Measurements from ENCODE around the gene DIP2C.

DIP2C gene

GRCh38 chr10:356452-356851, 333.0 kb downstream of the DIP2C start:
- Histone ChIP-seq H3K27me3 (no peaks in the 10 kb centered on the region), H3K4me1 (peaks cover 0 to 4% (median 1%) of the 10 kb centered on the region in 4 donors), H3K36me3 (peaks cover 45 to 96% (median 91%) of the 10 kb centered on the region in 3 donors), H3K27ac (no peak overlapping the region), H3K4me3 (no peak overlapping the region), H3K9me3 (no peaks in the 10 kb centered on the region)
- no peak for DNase-seq
- no peak for TF ChIP-seq CTCF (IDR thresholded peaks at IDR 0.05)
- intact Hi-C loops (cut with DNase I; ENCODE audit: low total_unique reads), result no loop called here

GRCh38 chr10:354901-355617, 334.4 kb downstream of the DIP2C start:
- no peaks in the 10 kb centered on the region for H3K4me1 ChIP-seq
- H3K36me3 ChIP-seq, result peaks cover 54 to 91% (median 87%) of the 10 kb centered on the region in 3 donors
- intact Hi-C loops (cut with DNase I; ENCODE audit: low total_unique reads), result no loop called here

GRCh38 chr10:352476-353235, 336.8 kb downstream of the DIP2C start:
- H3K9me3 ChIP-seq, result no peaks in the 10 kb centered on the region
- peak in 1 of 2 donors; percentile 58 for DNase-seq
- H3K4me1 ChIP-seq, result no peaks in the 10 kb centered on the region
- H3K27ac ChIP-seq, result no peak overlapping the region
- H3K27me3 ChIP-seq, result no peaks in the 10 kb centered on the region
- no peak overlapping the region for H3K4me3 ChIP-seq
- H3K36me3 ChIP-seq, result peaks cover 63 to 92% (median 92%) of the 10 kb centered on the region in 3 donors
- no peak for TF ChIP-seq CTCF (IDR thresholded peaks at IDR 0.05)
- intact Hi-C loops (cut with DNase I; ENCODE audit: low total_unique reads), result no loop called here

More at GRCh38 chr10:354901-355617, 334.4 kb downstream of the DIP2C start:
- H3K27me3 ChIP-seq, result no peaks in the 10 kb centered on the region
- H3K27ac ChIP-seq, result no peak overlapping the region
- DNase-seq, result peak in 1 of 2 donors; percentile 34
- H3K4me3 ChIP-seq, result no peak overlapping the region
- TF ChIP-seq CTCF (IDR thresholded peaks at IDR 0.05), result no peak
- H3K9me3 ChIP-seq, result no peaks in the 10 kb centered on the region

- H3K4me1 ChIP-seq, result no peaks in the 10 kb centered on the region
- DNase-seq, result peak in 1 of 2 donors; percentile 62
- no peak overlapping the region for H3K27ac ChIP-seq
- no peak overlapping the region for H3K4me3 ChIP-seq
- no peaks in the 10 kb centered on the region for H3K27me3 ChIP-seq
- intact Hi-C loops (cut with DNase I; ENCODE audit: low total_unique reads), result no loop called here
- no peaks in the 10 kb centered on the region for H3K9me3 ChIP-seq
- no peak for TF ChIP-seq CTCF (IDR thresholded peaks at IDR 0.05)
- peaks cover 55 to 84% (median 84%) of the 10 kb centered on the region in 3 donors for H3K36me3 ChIP-seq
These were observed 337.6 kb downstream of the DIP2C start for GRCh38 chr10:351770-352334.

- H3K36me3 ChIP-seq, result peaks cover 49 to 77% (median 76%) of the 10 kb centered on the region in 3 donors
- intact Hi-C loops (cut with DNase I; ENCODE audit: low total_unique reads), result no loop called here
These were observed 338.4 kb downstream of the DIP2C start for GRCh38 chr10:350981-351501.

More at GRCh38 chr10:350981-351501, 338.4 kb downstream of the DIP2C start:
- no peaks in the 10 kb centered on the region for H3K4me1 ChIP-seq
- H3K27me3 ChIP-seq, result no peaks in the 10 kb centered on the region
- no peak for TF ChIP-seq CTCF (IDR thresholded peaks at IDR 0.05)
- H3K4me3 ChIP-seq, result no peak overlapping the region
- H3K27ac ChIP-seq, result no peak overlapping the region
- DNase-seq, result peak in 1 of 2 donors; percentile 63
- no peaks in the 10 kb centered on the region for H3K9me3 ChIP-seq
